PC-3 (cell line): ENCODE measurements around the gene CAST.

Experiments used
- CTCF ChIP-seq: fragments of 300-600 bp; sonication (generic); conservative IDR thresholded peaks from 2 replicates; pipeline ENCODE4 v1.5.1; 2017; ENCODE audit warnings: antibody characterized with exemption, low read depth, mild to moderate bottlenecking, low read length
- EZH2phosphoT487 ChIP-seq: fragments of 300-600 bp; sonication (generic); IDR thresholded peaks from 2 replicates; pipeline ENCODE4 v1.6.1; 2018; ENCODE audit warnings: mild to moderate bottlenecking, antibody characterized with exemption, low read length, borderline replicate concordance

GRCh38 chr5:96729156-96729555 is 67.0 kb downstream of the CAST start:
- TF ChIP-seq CTCF, result peak; percentile 73
- TF ChIP-seq EZH2phosphoT487, result no peak
